ENCODE measurements around the gene RALGPS1.
A peak's percentile ranks its signal among the peaks of the same experiment; 100 is the strongest.

RALGPS1 gene

DNA sequence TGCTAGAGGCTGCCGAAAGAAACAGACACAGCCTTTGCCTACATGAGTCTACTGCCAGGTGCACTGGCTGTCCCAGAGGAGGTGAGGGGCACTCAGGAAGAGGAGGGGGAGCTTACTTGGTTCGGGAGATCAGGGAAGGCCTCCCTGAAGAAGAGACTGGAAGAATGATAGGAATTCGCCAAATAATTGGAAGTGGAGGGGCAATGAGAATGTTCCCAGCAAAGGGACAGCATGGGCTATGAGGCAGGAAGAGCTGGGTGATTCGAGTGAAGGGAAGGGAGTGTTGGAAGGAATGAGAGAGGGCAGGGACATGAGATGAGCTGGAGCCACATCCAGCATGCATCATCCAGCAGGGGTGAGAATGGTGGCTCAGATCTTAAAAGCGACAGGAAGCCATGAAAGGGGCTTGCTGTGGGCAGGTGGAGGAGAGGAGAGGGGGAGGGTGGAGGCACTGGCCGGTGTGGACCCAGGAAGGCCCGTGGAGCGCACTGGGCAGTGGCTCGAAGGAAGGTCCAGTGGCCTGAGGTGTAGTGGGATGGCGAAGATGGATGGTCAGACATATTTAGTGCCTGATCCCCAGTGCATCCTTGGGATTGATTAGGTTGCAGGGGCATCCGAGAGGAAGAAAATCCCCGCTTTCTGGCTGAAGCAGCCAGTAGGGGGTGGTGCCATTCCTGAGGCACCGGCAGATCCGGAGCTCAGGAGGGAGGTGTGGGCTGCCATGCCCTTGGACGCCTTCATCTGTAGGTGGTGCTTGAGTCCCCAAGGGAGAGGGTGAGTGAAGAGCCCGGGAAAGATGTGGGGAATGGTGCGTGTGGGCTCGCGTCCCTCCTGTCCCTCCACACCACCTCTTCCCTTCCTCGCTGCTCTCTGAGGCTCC lies 296.5 kb downstream of the RALGPS1 start:
- no peak for DNase-seq

GRCh38 chr9:127211983-127212382 lies 297.4 kb downstream of the RALGPS1 start:
- DNase-seq, result no peak

- DNase-seq, result no peak
Observed at GRCh38 chr9:127212453-127212852, 297.9 kb downstream of the RALGPS1 start.

- no peak for DNase-seq
Observed at GRCh38 chr9:127213859-127214258, 299.3 kb downstream of the RALGPS1 start.

DNA sequence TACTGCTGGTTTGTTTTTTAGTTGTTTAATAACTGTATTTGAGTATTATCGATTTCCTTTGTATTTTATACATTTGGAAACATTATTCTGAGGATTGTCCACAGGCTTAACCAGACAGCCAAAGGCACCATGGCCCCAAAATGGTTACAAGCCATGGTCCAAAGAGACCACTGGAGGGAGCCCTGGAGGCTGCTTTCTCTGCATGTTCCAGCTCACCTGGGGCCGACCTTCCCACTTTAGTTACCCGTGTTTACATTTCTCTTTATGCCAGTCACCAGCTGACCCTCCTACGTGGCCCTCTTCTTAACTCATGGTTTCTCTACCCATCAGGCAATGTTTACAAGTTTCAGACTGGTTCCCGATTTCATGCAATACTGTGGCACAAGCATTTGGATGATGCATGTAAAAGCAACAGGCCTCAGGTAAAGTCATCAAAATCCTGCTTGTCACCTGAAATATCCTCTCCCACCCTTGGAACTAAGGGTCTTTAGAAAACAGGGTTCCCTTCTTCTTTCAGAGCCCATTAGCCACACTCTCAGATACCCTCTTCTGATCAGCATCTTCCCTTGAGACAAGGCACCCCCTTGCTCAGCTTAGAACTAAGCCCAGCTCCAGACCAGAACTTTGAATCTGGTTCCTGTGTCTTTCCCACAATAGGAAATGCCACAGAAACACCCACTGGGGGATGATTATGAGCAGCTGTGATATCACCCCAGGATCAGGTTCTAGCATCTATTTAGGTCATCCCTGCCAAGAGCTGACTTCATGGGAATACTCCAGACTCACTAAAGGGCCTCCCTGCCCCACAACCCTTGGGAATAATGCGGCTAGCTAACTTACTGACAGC lies 300.1 kb downstream of the RALGPS1 start:
- peak; percentile 75 for DNase-seq

- DNase-seq, result no peak
Observed at GRCh38 chr9:127215268-127216209, 301.0 kb downstream of the RALGPS1 start.

DNA sequence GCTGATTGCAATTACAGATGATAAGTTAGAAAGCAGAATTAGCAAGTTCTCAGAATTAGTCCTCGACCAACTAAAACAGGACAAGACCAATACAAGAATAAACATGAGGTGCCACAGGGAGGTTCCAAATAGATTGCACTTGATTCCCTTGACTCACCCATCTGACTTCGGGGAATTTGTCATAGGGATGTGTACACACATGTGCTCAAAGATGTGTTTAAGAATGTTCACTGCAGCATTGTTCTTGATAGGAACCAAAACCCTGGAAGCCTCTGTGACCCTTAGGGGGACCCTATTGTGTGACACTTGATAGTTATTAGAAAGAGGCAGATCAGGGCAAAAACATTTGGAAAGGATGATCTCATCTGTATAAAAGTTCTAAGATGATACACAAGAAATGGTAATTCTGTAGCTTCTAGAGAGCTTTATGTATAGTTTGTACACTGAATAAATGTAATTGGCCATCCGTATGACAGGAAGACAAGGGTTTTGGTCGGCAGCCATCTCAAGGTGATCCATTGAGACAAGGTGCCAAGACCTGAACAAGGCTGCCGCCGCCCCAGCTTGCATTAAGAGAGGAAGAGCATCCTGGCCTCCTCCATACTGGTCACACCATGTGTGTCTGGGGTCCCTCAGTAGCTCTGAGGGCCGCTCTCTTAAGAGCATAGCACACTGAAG lies 301.8 kb downstream of the RALGPS1 start:
- DNase-seq, result no peak

DNA sequence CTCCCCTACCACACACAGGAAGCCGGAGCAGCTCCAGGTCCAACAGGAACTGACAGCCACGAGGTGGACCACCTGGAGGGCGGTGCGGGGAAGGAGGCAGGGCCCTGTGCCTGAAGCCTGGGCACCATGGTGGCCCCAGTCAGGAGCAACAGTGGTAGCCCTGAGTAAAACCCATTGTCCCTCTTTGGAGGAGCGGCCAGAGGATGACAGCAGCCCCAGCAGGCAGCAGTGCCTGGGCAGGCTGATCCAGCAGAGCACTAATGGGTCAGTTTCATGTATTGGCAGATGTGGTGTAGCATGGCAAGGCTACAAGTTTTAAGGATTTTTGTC lies 302.3 kb downstream of the RALGPS1 start:
- DNase-seq, result no peak

DNA sequence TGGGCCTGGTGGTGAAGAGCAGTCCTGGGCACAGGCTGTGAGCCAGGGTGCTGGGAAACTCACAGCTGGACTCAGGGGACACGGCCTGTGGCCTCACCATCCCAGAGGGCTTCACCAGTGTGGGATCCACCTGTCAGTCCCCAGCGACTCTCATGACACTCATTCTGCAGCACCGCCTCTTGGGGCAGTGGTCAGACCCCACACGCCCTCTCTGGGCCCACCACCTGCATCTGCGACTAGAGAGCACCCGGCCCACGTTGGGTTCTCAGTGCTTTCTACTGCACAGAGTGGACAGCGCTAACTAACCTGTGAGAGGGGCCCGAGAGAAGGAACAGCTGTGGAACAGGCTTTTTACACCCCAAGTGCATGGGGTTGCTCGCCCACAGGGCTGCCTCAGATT lies 304.2 kb downstream of the RALGPS1 start:
- no peak for DNase-seq

- DNase-seq, result no peak
Observed at GRCh38 chr9:127219520-127219919, 304.9 kb downstream of the RALGPS1 start.

DNA sequence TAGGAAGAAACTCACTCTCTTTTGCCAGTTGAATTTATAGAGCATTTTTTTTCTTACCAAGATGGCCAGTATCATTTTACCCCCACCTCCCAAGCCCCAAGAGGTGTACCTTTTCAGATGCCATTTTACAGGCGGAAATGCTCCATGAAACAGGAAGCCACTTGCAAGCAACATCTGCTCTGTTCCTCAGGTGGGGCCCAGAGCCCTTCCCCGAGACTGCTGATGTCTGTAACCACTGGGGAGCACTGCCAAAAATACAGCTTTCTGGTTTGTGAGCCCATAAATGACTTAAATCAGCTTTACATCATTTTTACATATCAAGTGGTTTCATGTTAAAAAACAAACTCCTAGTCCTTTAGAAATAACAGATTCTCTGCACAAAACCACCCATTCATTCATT lies 307.1 kb downstream of the RALGPS1 start:
- no peak for DNase-seq

- DNase-seq, result no peak
Observed at GRCh38 chr9:127222388-127223095, 308.0 kb downstream of the RALGPS1 start.

DNA sequence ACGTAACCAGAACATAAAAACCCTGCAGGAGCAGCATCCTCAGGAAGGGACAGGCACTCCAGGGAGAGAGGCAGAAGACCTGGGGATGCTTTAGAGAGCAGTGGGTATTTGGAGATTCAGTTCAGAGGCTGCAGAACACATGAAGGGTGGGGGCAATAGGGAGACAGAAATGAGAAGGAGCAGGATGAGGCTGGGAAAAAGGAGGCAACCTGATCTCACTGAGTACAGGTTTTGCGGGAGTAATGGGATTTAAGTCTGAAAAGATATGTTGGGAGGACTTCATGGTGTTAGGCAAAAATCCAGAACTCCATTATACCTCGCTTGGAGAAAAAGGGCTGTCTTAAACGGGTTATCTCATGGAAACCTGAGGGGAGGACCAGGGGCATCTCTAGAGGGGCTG lies 308.7 kb downstream of the RALGPS1 start:
- DNase-seq, result no peak

GRCh38 chr9:127223810-127224177 lies 309.2 kb downstream of the RALGPS1 start:
- no peak for DNase-seq

GRCh38 chr9:127224178-127224882 lies 309.7 kb downstream of the RALGPS1 start:
- peak; percentile 95 for DNase-seq

DNA sequence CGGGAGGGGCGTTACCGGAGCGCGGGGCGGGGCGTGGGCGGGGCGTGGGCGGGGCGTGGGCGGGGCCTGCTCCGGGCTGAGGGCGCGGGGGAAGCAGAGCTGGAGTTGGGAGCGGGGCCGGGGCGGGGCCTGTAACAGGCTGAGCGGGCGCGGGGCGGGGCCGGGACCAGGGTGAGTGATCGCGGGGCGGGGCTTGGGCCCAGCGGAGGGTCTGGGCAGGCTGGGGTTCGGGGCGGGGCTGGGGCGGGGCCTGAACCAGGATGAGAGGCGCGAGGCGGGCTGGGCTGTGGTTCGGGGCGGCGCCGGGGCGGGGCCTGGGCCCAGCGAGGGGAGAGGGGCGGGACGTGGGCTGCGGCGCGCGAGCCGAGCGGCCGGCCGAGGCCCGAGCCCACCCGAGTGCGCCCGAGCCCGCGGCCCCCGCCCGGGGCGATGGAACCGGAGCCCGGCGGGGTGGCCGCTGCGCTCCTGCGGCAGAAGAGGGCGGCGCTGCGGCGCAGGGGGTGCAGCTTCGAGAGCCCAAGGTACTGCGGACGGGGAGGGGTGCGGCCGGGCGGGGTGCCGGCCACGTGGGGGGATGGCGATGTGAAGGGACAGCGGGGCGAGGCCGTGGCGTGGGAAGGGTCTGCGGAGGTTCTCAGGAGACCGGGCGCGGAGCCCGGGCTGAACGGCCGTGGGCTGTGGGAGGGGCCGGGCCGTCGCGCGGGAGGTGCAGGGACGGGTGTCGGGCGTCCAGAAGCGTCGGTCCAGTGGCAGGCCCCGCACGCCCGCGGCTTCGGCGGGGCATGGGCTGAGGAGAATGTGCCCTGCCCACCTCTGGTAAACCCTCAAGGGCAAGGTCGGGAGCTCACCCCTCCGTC lies 310.5 kb downstream of the RALGPS1 start:
- peak; percentile 95 for DNase-seq

GRCh38 chr9:127225801-127226625 lies 311.4 kb downstream of the RALGPS1 start:
- no peak for DNase-seq

DNA sequence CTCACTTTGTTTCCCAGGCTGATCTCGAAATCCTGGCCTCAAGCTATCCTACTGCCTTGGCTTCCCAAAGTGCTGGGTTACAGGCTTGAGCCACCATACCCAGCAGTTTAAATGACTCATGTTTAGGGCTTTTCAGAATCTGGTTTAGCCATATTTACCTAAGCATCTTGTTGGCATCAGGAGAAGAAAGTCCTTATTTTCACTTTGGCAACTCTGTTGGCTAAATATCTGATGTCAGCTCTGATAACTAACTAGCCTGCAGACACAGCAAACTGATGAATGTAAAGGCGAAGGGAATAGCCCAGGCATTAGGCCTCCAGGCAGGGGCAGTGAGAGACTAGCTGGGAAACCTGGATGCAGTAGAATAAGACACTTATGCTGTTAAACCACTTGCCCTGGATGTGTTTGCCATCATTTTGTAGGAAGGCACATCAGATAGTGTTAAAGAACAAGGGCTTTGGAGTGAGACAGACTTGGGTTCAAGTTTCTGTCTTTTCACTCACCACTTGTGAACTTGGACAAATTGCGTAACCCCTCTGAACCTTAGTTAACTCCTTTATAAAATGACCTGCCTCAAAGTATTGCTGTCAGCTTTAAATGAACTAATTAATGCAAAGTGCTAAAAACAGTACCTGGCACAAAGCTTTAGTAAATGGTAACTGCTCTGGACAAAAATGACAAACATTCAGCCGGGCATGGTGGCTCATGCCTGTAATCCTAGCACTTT lies 315.3 kb downstream of the RALGPS1 start:
- DNase-seq, result no peak
